Spleen (tissue), 11 donors: Measurements from ENCODE around the gene ABRACL. TPM values are rescaled to one million over a fixed set of nuclear protein-coding genes. Genes with fewer than 3 reads are reported as not detected.

Source experiments
- DNase-seq: peaks from one replicate; pipeline ENCODE4 v3.0.0-alpha.2; 2020
- H3K27ac ChIP-seq, 8 donors: fragments of 200-600 bp; sonication (generic) in 7 of 8; 1 replicate in 4 of 8; 2 replicates in 4 of 8; pipeline versions ENCODE4 v1.5.0 to v1.8.0; 2016 to 2021; ENCODE audit warnings: inconsistent platforms in 4 of 8, mild to moderate bottlenecking in 4 of 8, moderate library complexity in 1 of 8
- H3K27me3 ChIP-seq, 7 donors: fragments of 200-600 bp; sonication (generic) in 6 of 7; replicated peaks in 1 of 7; 1 replicate in 4 of 7; 2 replicates in 3 of 7; pipeline versions ENCODE4 v1.5.0 to v1.8.0; 2016 to 2021; ENCODE audit warnings: inconsistent platforms in 3 of 7, mild to moderate bottlenecking in 1 of 7
- H3K36me3 ChIP-seq, 6 donors: fragments of 200-600 bp; sonication (generic) in 5 of 6; 1 replicate in 4 of 6; 2 replicates in 2 of 6; pipeline versions ENCODE4 v1.5.0 to v1.8.0; 2016 to 2021; ENCODE audit warnings: inconsistent platforms in 2 of 6
- H3K4me1 ChIP-seq, 6 donors: fragments of 200-600 bp; sonication (generic) in 5 of 6; 1 replicate in 3 of 6; 2 replicates in 3 of 6; pipeline versions ENCODE4 v1.5.0 to v1.8.0; 2016 to 2021; ENCODE audit warnings: inconsistent platforms in 3 of 6
- H3K4me3 ChIP-seq, 8 donors: fragments of 200-600 bp; sonication (generic) in 7 of 8; 1 replicate in 4 of 8; 2 replicates in 4 of 8; pipeline versions ENCODE4 v1.5.0 to v1.8.0; 2016 to 2021; ENCODE audit warnings: inconsistent platforms in 4 of 8, mild to moderate bottlenecking in 4 of 8, moderate library complexity in 2 of 8
- H3K9me3 ChIP-seq, 8 donors: fragments of 200-600 bp; sonication (generic) in 7 of 8; 1 replicate in 4 of 8; 2 replicates in 4 of 8; pipeline versions ENCODE4 v1.5.0 to v1.8.0; 2016 to 2021; ENCODE audit warnings: inconsistent platforms in 4 of 8
- CTCF ChIP-seq, 11 experiments: fragments of 200-600 bp in 7 of 11; fragments of 450-650 bp in 4 of 11; sonication (generic) in 4 of 11; IDR thresholded peaks in 8 of 11; conservative IDR thresholded peaks in 3 of 11; 1 replicate in 7 of 11; 2 replicates in 4 of 11; pipeline versions ENCODE4 v1.4.0 to v1.8.0; 2016 to 2021; ENCODE audit warnings: antibody characterized with exemption in 11 of 11, inconsistent platforms in 4 of 11, mild to moderate bottlenecking in 1 of 11
- POLR2A ChIP-seq, 3 donors: fragments of 450-650 bp; IDR thresholded peaks; one replicate each; pipeline ENCODE4 v1.5.1; 2017; ENCODE audit warnings: antibody characterized with exemption in 3 of 3, mild to moderate bottlenecking in 1 of 3
- POLR2AphosphoS5 ChIP-seq, 3 donors: sonication (generic); formaldehyde crosslinking; IDR thresholded peaks; one replicate each; pipeline ENCODE4 v1.5.1; 2017; ENCODE audit warnings: antibody characterized with exemption in 3 of 3
- WGBS, 5 donors: extraction: QIAGEN DNeasy Blood & Tissue Kit in 3 of 5; methylation state at CpG; one replicate each; pipeline versions ENCODE4 v1.1.5 to v1.1.7; 2013 to 2018; 5-methylcytosine and 5-hydroxymethylcytosine counted together
- intact Hi-C: fragments of 100-400 bp; cut with DNase I; formaldehyde crosslinking; loops from one replicate; pipeline ENCODE4 v1.15.0; 2023; ENCODE audit warnings: low total_unique reads
- polyA plus RNA-seq, 3 donors: library from polyadenylated mRNA; stranded (reverse); fragments of 200-250 nt; gene quantifications; one replicate each; pipeline ENCODE4 v1.2.1, GENCODE V29; 2013
- total RNA-seq, 7 donors: library from RNA; depleted of rRNA in 3 of 7; stranded (reverse); fragments of >200 nt in 3 of 7; fragmentation: NEBNext Ultra II Directional in 4 of 7; extraction: Animal tissue kit (Norgen Biotek cat#: 25700) in 4 of 7; gene quantifications; one replicate each; pipeline versions ENCODE4 v1.1.0 to v1.2.1, GENCODE V29; 2016 to 2021
- donor health status: healthy with polysubstance abuse.
- donor health status: DM: no; HTN: no; CAD: no; lungs with moderate emphysema.
- donor health status: DM: no; HTN: no; CAD: no.
- donor health status: Bipolar disorder and iron deficiency.
- donor health status: healthy.
- donor health status: DM: no; HTN: no; CAD: no.
- donor health status: DM: yes; HTN: yes; CAD: no.

ABRACL gene
- total and polyA plus RNA-seq, 10 donors, result 56.5 to 183 (median 78.0) TPM

GRCh38 chr6:138981416-138981815 lies 47.1 kb upstream of the ABRACL start:
- Histone ChIP-seq H3K4me3 (no peak overlapping the region), H3K27ac (no peak overlapping the region), H3K4me1 (peaks cover 28 to 100% (median 76%) of the 10 kb centered on the region in 6 donors), H3K36me3 (no peaks in the 10 kb centered on the region), H3K27me3 (no peaks in the 10 kb centered on the region), H3K9me3 (no peaks in the 10 kb centered on the region)
- intact Hi-C loops, result no loop called here
- no peak for DNase-seq
- TF ChIP-seq POLR2A (IDR thresholded peaks at IDR 0.05), result no peak
- no peak for TF ChIP-seq CTCF (IDR thresholded peaks at IDR 0.05 in 8 of 11, conservative IDR thresholded peaks at IDR 0.05 in 3 of 11)
- TF ChIP-seq POLR2AphosphoS5 (IDR thresholded peaks at IDR 0.05), result no peak
- 55 to 75% (median 68%) methylated on average over 2 of the region's 2 CpGs for WGBS, 5 donors

GRCh38 chr6:138986578-138986977 lies 42.0 kb upstream of the ABRACL start:
- intact Hi-C loops, result loop anchor here (5.0 kb wide), 1 partner anchor 169 kb away; no protein-coding TSS in a partner anchor
- Histone ChIP-seq H3K36me3 (no peaks in the 10 kb centered on the region), H3K27ac (peak overlapping the region in 6 of 8 donors; percentile 86 to 96 (median 93)), H3K9me3 (no peaks in the 10 kb centered on the region), H3K4me3 (peak overlapping the region; percentile 66 to 88 (median 76)), H3K27me3 (no peaks in the 10 kb centered on the region), H3K4me1 (peaks cover 32 to 70% (median 61%) of the 10 kb centered on the region in 6 donors)
- whole genome bisulfite sequencing, 5 donors, result 7 to 13% (median 8%) methylated on average over 3 of the region's 3 CpGs
- no peak for DNase-seq
- TF ChIP-seq POLR2AphosphoS5 (IDR thresholded peaks at IDR 0.05), result no peak
- no peak for TF ChIP-seq CTCF (IDR thresholded peaks at IDR 0.05 in 8 of 11, conservative IDR thresholded peaks at IDR 0.05 in 3 of 11)
- no peak for TF ChIP-seq POLR2A (IDR thresholded peaks at IDR 0.05)

- Histone ChIP-seq H3K36me3 (no peaks in the 10 kb centered on the region), H3K4me3 (peak overlapping the region; percentile 66 to 88 (median 76)), H3K27ac (peak overlapping the region; percentile 86 to 96 (median 92)), H3K9me3 (no peaks in the 10 kb centered on the region), H3K27me3 (no peaks in the 10 kb centered on the region), H3K4me1 (peaks cover 29 to 65% (median 55%) of the 10 kb centered on the region in 6 donors)
- no peak for TF ChIP-seq CTCF (IDR thresholded peaks at IDR 0.05 in 8 of 11, conservative IDR thresholded peaks at IDR 0.05 in 3 of 11)
- no peak for TF ChIP-seq POLR2AphosphoS5 (IDR thresholded peaks at IDR 0.05)
- TF ChIP-seq POLR2A (IDR thresholded peaks at IDR 0.05), result no peak
- intact Hi-C loops, result loop anchor here (5.0 kb wide), 1 partner anchor 170 kb away; no protein-coding TSS in a partner anchor
- WGBS, 5 donors, result 1 to 2% (median 1%) methylated on average over 6 to 35 of the region's 35 CpGs
- DNase-seq, result peak; percentile 91
Observed at GRCh38 chr6:138987080-138987642, 41.4 kb upstream of the ABRACL start.

GRCh38 chr6:138987643-138988468 lies 40.7 kb upstream of the ABRACL start, which contains the start of gene REPS1:
Gene REPS1 (minus strand): TSS chr6:138988253. CDS start chr6:138987682, 571 bp downstream.
- TF ChIP-seq POLR2A (IDR thresholded peaks at IDR 0.05) (no peak), CTCF (IDR thresholded peaks at IDR 0.05 in 8 of 11, conservative IDR thresholded peaks at IDR 0.05 in 3 of 11) (peak; percentile 76 to 99 (median 96)), POLR2AphosphoS5 (IDR thresholded peaks at IDR 0.05) (peak; percentile 93 to 96 (median 93))
- H3K4me1 ChIP-seq, result peaks cover 23 to 58% (median 51%) of the 10 kb centered on the region in 6 donors
- 0 to 1% (median 0%) methylated on average over 31 to 105 of the region's 105 CpGs for WGBS, 5 donors
- DNase-seq, result peak; percentile 98
- intact Hi-C loops, result loop anchor here (5.0 kb wide), 1 partner anchor 171 kb away; no protein-coding TSS in a partner anchor
- no peaks in the 10 kb centered on the region for H3K36me3 ChIP-seq
- H3K9me3 ChIP-seq, result no peaks in the 10 kb centered on the region
- no peaks in the 10 kb centered on the region for H3K27me3 ChIP-seq
- H3K4me3 ChIP-seq, result peak within 1 kb of the TSS; percentile 66 to 88 (median 76)
- H3K27ac ChIP-seq, result peak within 1 kb of the TSS; percentile 86 to 96 (median 92)
